Fibroblast of lung (primary cell): Measurements from ENCODE around the gene SPTBN5.

Experiments
- EZH2 ChIP-seq: IDR thresholded peaks from 2 replicates; pipeline ENCODE4 v1.5.1; 2012; ENCODE audit warnings: low read length, control low read depth, mild to moderate bottlenecking; ENCODE audit errors: missing control alignments
- TF ChIP-seq, protein P1 (sequence below), 2 donors: IDR thresholded peaks in 1 of 2; conservative IDR thresholded peaks in 1 of 2; 1 replicate in 1 of 2; 2 replicates in 1 of 2; pipeline ENCODE4 v1.5.1; 2011 to 2012; ENCODE audit warnings: low read length in 2 of 2, control low read depth in 1 of 2, inconsistent platforms in 1 of 2, low read depth in 1 of 2, mild to moderate bottlenecking in 1 of 2

DNA sequence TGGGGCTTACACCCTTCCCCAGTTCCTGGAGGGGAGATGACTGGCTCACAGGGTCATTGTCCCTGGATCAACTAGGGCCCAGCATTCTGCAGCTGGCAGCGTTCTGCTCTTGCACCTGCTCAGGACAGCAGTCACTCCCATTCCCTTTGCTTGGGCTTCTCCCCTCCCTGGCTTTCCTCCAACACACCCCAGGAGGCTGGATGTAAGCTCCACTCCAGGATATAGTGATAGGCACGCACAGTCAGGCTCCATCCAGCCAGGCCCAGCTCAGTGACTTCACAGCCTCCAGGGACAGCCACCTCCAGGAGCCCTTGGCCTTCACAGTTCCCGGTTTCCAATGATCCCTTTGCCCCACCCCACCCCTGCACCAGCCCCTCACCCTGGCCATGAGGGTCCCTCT, 1.9 kb downstream of the SPTBN5 start:
- TF ChIP-seq, protein P1, sequence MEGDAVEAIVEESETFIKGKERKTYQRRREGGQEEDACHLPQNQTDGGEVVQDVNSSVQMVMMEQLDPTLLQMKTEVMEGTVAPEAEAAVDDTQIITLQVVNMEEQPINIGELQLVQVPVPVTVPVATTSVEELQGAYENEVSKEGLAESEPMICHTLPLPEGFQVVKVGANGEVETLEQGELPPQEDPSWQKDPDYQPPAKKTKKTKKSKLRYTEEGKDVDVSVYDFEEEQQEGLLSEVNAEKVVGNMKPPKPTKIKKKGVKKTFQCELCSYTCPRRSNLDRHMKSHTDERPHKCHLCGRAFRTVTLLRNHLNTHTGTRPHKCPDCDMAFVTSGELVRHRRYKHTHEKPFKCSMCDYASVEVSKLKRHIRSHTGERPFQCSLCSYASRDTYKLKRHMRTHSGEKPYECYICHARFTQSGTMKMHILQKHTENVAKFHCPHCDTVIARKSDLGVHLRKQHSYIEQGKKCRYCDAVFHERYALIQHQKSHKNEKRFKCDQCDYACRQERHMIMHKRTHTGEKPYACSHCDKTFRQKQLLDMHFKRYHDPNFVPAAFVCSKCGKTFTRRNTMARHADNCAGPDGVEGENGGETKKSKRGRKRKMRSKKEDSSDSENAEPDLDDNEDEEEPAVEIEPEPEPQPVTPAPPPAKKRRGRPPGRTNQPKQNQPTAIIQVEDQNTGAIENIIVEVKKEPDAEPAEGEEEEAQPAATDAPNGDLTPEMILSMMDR (conservative IDR thresholded peaks at IDR 0.05 in 1 of 2, IDR thresholded peaks at IDR 0.05 in 1 of 2; ENCODE audit: low read depth in 1 of 2, low read length in 2 of 2), result no peak
- no peak for TF ChIP-seq EZH2
